G401 (cell line): ENCODE measurements around the gene CYBA. TPM values are rescaled to one million over a fixed set of nuclear protein-coding genes. Genes with fewer than 3 reads are reported as not detected.

Experiments used
- DNase-seq: peaks from one replicate; pipeline ENCODE4 v3.0.0-alpha.2; 2015; ENCODE audit warnings: low spot score
- in situ Hi-C: cut with HindIII; loops from 2 replicates; pipeline ENCODE4 v1.10.0; 2016; ENCODE audit warnings: low sequenced_read_pairs, mixed read lengths
- total RNA-seq: library from RNA; depleted of rRNA; stranded (reverse); fragments of >200 nt; shearing (Covaris generic); gene quantifications from 2 replicates; pipeline ENCODE4 v1.2.3, GENCODE V29; 2014

The CYBA gene
- total RNA-seq, 1 experiment from 2014 or later: 299 TPM

DNA sequence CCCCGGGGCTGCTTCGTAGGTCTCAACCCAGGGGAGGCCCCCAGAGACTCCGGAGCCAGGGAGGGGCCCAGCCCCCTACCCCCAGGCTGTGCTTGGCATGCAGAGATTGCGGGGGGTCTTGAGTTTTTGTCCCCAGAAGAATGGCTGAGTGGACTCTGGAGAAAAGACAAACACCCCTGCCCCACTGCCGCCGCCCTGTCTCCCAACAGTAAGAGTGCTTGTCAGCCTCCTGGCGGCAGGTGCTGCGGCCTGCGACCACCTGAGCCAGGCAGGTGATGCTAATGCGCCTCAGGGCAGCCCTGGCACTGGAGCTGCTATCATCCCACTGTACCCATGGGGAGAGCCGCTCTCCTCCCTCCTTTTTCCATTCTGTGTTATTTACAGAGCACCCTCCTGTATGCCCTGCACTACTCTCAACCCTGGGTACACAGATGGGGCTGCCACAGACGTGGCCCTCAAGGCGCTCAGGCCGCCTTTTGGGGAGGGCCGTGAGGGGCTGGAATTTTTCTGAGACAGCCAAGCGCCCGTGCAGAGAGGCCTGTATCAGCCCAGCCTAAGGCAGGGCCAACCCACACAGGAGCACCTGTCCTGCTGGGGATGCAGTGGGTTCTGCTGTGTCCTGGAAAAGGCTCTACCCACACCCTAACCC is 15.1 kb downstream of the CYBA start:
- no peak for DNase-seq
- in situ Hi-C loops: no loop called here

DNA sequence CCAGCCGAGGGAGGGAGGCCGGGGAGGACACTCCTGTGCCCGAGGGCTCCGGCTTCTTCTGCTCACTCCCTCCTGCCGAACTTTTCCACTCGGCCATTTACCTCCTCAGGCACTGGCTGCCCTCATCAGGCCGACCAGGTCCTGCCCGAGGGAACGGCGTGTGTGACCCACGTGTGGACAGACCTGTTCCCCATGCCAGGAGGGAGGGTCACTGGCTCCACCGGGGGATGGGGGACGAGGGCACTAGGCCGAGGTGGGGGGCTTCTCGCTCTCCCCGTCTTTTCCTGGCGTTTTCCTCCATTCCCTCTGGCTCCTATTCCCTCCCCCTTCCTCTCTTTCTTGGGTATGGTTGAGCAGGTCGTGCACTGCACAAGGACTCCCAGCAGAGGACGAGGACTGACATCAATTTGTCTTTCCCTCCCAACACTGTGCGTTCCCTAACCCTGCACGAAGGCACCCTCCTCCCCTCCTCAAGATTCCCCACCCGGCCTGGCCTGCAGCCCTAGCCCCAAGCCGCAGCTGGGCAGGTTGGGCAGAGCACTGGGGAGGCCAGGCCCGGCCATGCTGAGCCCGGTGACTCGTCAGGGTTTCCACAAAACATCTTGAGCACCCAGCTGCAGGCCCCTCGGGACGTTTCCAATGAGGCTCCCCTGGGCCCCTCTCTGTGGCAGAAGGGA is 15.7 kb downstream of the CYBA start:
- no peak for DNase-seq
- in situ Hi-C loops: no loop called here

DNA sequence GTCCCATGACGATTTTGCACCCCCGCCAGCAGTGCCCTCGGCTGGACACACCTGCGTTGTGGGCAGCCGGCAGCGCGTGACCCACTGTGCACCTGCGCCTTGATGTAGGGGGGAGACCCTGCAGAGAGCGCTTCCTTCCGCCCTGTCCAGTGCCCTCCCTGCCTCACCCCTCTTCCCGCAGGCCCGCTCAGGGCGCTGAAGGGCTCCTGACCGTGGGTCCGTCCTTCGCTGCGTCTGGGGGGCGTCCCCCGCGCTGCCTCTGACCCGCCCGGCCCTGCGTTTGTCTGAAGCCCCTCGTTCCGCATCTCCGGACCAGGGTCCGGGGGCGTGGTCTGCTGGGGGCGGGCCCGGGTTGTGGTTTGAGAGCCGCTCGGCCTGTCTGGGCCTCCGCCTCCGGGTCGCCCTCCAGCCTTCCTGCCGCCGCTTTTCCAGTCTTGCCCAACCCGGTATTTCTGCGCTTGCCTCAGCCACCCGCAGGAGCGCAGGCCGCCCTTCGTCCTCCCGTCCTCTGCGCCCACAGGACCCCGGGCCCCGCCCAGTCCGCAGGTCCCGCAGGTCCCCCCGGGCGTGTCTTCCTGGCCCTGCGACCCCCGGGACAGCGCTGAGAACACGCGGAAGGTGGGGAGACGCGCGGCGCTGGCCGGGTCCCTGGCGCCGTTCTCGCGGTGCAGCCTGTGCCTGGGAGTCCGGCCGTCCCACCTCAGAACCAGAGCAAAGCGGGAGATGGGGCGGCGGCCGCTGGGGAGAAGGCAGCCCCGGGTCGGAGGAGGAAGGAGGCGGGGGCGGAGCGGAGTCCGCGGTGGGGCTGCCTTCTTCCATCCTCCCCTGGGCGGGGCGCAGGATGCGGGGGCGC is 16.5 kb downstream of the CYBA start:
- no peak for DNase-seq

DNA sequence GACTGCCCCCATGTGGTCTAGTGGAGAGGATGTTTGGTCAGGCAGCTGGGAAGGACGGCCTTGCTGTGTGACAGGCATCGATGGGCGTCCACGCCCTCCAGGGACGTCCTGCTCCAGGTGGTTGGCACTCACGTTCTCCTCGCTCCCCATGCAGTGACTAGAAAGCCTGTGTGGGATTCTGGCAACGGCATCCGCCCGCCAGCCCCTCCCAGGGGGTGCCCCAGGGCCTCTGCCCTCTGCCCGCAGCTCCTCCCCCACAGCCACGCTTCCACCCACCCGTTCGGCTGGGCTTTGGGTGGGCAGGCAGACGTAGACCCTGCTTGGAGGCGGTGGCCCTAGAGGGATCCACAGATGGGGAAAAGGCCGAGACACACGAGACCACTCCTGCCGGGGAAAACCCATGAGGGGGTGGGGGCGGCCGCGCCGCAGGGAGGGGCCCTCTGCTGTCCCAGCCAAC is 17.1 kb downstream of the CYBA start:
- DNase-seq: peak; percentile 20
- in situ Hi-C loops: no loop called here

More for the DNA sequence above, 16.5 kb downstream of the CYBA start:
- in situ Hi-C loops: no loop called here

DNA sequence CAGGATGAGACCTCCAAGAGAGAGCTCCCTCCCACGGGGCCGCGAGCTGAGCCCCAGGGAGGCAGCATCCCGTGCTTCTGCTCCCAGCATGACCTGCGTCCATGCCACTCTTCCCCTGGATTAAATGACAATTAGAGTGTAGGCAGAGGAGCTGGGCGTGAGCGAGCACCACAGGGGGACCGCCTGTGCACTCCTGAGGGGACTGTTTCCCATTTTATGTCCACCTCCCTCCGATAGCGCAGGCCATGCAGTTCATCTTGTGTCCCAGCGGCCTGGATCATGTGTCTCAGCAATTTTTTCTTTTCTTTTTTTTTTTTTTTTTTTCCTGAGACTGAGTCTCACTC is 18.3 kb downstream of the CYBA start:
- in situ Hi-C loops: no loop called here
- no peak for DNase-seq

DNA sequence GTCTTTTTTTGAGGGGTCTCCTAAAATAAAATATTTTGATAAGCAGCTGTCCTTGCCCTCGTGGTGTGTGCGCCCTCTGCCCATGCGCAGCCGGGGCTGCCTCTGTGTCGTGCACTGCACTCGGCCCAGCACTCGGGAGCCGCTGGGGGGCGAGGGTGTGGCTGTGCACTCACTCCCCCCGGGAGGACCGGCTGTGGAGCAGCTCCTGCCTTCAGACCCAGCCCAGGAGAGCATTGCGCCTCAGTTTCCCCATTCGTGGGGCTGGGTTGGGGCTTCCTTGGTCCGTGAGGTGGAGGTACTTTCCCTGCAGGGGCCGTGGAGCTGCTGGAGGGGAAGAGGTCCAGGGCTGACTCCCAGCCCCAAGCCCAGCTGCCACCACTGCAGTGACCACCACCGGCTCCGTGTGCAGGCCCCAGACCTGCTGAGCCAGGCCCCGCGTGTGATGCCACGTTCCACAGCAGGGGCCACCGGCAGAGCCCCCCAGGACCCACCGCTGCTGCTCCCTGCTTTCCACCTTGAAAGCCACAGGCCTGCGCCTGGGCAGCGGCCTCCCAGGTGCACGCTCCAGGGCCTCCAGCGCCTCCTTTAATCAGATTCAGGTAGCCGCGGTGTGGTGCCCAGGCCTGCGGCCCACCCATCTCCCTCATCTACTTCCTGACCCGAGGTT is 18.8 kb downstream of the CYBA start:
- DNase-seq: no peak
- in situ Hi-C loops: no loop called here

DNA sequence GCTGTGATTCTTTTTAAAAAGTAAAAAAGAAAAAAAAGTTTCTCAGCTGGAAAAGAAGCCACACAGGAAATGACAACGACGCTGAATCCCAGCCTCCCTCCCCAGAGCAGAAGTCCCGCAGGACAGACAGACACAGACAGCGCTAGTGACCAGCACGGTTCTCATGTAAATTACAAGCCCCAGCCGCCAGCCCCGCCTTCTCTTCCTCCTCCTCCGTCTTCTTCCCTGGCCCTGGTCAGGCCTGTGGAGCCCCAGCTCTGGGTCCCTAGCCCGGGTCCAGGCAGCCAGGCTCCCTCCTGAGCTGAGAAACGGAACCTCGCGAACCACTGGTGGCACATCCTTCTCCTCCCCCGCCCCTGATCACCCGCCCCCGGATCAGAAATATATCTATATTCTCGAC is 19.5 kb downstream of the CYBA start:
- in situ Hi-C loops: no loop called here
- no peak for DNase-seq

DNA sequence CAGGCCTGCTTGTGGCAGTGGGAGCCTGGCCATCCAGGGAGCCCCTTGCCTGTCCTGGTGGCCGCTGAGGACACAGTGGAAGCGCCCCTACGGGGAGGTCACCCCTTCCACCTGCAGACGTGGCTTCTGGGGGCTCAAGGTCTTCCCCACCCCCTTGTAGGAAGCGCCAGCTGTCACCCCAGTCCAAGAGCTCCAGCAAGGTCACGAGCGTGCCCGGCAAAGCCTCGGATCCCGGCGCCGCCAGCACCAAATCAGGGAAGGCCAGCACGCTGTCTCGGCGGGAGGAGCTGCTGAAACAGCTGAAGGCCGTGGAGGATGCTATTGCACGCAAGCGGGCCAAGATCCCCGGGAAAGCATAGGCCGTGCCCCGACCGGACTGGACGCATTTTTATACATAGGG is 19.9 kb downstream of the CYBA start:
- in situ Hi-C loops: no loop called here

DNA sequence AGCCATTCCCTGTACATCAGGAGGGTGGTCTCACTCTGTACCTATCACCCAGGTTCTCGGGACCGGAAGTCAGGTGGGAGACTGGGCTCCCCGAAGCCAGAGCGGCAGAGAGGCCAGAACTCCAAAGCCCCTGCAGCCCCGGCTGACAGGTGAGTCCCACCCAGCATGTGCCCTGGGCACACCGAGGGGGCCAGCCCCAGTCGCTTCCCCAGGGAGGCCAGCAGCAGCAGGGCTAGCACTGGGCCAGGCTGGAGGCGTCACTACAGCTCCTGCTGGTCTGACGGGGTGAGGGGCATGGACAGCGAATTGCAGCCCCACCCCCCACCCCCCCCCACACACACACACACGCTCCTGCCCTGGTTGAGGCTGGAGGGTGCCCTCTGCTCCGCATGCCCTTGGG is 20.4 kb downstream of the CYBA start:
- no peak for DNase-seq
- in situ Hi-C loops: no loop called here

More for the DNA sequence above, 19.9 kb downstream of the CYBA start:
- DNase-seq: no peak

DNA sequence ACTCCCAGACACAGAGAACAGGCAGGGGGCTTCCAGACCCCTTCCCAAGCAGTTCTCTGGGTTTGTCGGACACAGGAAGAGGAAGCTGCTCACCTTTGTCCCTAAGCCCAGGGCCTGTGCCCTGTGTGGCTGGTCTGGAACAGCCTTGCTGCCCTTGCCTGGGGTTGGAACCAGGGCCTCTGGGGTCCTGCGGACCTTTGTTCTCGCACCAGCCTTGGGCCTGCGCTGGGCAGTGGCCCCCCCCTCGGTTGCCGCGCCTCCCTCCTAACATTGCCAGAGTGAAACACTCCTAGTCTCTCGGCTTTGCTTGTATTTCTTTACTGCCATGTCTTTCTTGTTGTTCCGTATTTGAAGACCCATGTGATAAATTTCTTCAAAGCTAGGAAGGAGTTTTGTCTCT is 21.0 kb downstream of the CYBA start:
- no peak for DNase-seq
- in situ Hi-C loops: no loop called here

DNA sequence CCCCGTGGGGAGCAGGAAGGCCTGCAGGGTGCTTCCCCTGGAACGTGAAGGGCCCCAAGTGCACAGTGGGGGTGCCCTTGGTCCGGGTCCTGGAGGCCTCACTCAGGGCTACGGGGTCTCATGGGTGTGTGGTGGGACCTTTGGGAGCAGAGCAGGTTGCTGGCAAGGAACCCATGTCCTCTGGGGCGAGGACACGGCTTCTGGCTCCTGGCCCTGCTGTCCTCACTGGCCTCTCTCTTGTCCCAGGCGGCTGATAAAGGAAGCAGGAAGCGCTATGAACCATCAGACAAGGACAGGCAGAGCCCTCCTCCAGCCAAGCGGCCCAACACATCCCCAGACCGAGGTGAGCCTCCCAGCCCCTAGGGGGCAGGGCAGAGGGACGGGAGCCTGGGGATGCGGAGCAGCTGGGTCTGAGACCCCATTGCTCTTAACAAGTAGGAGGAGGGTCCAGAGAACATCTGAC is 22.3 kb downstream of the CYBA start:
- peak; percentile 29 for DNase-seq

DNA sequence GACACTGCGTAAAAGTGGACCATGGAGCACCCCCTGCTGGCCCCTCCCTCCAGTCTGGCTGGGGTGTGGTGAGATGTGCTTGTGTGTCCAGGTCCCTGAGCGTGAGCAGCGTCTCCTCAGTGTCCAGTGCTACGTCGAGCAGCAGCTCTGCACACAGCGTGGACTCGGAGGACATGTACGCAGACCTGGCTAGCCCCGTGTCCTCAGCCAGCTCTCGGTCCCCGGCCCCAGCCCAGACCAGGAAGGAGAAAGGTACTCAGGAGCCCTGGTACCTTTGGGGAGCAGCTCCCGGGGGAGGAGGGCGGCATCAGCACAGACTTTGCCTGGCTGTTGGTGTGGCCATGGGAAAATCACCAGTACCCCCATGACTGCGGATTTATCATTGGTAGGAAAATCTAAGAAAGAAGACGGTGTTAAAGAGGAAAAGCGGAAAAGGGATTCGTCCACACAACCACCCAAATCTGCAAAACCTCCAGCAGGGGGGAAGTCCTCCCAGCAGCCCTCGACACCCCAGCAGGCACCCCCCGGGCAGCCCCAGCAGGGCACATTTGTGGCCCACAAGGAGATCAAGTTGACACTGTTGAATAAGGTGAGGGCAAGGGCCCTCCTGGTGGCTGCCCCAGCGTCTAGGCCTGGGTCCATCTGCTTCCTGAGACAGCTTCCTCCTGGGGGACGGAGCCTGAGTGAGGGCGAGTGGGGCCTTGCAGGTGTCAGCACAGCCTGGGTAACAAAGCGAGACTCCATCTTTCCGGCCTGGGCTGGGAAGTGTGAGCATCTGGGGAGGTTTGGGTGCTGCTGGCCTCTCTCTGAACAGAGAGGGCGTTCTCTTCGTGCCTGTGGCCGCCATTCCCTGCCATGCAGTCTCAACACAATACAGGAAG is 23.1 kb downstream of the CYBA start:
- in situ Hi-C loops: no loop called here
- DNase-seq: no peak

More for the DNA sequence above, 22.3 kb downstream of the CYBA start:
- in situ Hi-C loops: no loop called here

DNA sequence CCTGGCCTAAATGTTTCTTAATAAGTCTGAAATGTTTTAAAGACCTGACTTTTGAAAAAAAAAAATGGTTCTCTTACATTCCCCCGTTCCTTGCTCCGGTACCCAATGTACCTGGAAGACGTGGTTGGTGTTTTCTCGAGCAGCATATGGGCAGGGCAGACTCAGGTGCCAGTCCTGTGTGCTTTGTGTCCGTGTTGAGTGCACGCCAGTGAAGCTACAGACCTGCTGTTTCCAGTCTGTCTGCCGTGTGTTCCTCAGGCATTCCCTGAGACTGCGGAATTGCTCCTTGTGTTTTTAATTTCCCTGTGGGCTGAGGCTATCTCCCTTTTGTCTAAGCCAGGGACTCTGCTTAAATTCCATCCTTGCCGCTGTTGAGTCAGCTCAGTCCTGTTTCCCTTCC is 24.2 kb downstream of the CYBA start:
- in situ Hi-C loops: no loop called here
- peak; percentile 97 for DNase-seq

DNA sequence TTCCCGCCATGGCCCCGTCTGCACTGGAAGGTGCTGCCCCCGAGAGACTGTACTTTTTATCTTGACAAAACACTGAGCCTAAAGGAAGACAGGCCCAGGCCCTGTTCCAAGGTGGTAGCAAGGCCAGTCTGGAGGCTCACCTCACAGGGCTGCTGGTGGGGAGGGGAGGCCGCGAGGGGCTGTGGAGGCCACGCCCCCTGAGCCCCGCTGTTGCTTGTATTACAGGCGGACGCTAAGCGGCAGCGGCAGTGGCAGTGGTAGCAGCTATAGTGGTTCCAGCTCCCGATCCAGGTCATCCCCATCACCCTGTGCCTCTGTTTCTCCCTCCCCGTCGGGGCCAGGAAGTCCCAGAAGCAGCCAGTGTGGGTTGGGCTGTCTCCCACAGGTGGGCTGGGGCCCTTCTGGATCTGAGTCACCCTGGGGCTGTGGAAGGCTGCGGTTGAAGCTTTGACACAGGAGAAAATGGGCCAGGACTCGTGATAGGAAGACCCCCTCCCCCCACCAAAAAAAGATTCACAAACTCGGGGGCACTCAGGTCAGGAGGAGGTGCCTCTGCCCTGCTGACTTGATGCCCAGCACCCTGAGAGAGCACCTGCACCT is 25.8 kb downstream of the CYBA start:
- no peak for DNase-seq
- in situ Hi-C loops: no loop called here

DNA sequence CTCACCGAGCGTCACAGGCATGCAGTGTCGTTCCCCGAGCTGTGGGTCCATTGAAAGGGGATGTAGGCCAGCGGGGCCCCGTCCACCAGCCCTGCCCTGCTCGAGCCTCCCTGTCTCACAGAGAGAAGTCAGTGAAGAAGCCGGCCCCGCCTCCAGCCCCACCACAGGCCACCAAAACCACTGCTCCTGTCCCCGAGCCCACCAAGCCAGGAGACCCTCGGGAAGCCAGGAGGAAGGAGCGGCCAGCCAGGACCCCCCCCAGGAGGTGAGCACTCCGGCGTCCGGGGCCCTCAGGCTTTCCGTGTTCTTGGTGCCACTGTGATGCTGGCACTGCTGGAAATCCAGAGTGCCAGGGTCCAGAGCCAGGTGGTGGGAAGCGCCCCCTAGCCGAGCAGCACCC is 26.4 kb downstream of the CYBA start:
- in situ Hi-C loops: no loop called here
- no peak for DNase-seq

DNA sequence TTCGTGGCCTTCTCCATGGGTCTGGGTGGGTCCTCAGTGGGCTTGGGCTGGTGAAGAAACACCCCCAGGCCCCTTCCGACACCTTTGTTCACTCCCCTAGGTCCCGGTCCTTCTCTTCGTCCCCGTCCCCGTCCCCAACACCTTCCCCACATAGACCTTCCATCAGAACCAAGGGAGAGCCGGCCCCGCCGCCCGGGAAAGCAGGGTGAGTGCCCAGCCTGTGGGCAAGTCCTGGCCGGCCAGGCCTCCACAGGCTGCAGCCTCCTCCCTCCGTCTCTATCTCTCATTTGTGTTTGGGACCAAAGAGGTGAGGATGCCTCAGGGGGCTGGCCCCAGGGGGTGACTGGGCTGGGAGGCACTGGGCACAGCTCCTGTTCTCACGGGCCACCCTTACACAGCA is 27.0 kb downstream of the CYBA start:
- in situ Hi-C loops: no loop called here

DNA sequence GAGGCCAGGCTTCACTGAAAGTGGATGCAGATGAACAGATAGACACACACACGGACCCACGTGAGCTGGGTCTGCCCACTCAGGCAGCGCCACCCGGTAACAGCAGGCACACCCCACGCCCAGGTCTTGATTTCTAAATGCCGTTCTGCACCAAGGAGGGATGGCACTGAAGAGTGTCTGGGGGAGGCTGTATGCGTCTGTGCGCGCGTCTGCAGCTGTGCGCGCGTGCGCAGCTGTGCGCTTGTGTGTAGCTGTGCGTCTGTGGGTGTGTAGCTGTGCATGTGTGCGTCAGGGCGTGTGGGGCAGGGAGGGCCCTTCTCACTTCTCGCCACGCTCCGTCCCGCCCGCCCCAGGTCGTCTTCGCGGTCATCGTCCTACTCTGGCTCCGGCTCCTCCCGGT is 28.0 kb downstream of the CYBA start:
- DNase-seq: no peak
- in situ Hi-C loops: no loop called here

More for the DNA sequence above, 27.0 kb downstream of the CYBA start:
- DNase-seq: no peak

DNA sequence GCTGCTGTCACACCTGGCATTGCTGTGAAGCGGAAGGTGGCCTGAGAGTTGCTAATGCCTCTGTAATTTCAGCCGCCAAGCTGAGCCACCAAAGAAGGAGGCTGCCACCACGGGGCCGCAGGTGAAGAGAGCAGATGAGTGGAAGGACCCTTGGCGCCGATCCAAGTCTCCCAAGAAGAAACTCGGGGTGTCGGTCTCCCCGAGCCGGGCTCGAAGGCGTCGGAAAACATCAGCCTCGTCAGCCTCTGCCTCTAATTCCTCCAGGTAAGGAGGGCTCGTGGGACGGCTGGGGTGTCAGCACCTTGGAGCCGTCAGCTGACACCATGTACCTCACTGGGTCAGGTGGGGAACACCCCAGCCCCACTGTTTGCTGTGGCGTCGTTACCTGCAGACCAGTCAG is 28.7 kb downstream of the CYBA start:
- in situ Hi-C loops: no loop called here

More for the DNA sequence above, 28.7 kb downstream of the CYBA start:
- DNase-seq: no peak
